Activated T-cell treated with anti-CD3 and anti-CD28 coated beads, Interleukin-2, amount 50 U/mL, for 1 hour (primary cell): Measurements from ENCODE around the gene EEF2K.

Experiments used
- DNase-seq: peaks from one replicate; pipeline ENCODE4 v3.0.0-alpha.2; 2020

Gene EEF2K

GRCh38 chr16:22321340-22322001 lies 115.4 kb downstream of the EEF2K start:
- peak; percentile 72 for DNase-seq

GRCh38 chr16:22322021-22322471 lies 116.0 kb downstream of the EEF2K start:
- no peak for DNase-seq

- no peak for DNase-seq
Measured at GRCh38 chr16:22322741-22323140, 116.7 kb downstream of the EEF2K start.

GRCh38 chr16:22323173-22323958 lies 117.3 kb downstream of the EEF2K start:
- DNase-seq = no peak

- DNase-seq = no peak
Measured at GRCh38 chr16:22323959-22324786, 118.1 kb downstream of the EEF2K start.

- no peak for DNase-seq
Measured at GRCh38 chr16:22324787-22325597, 118.9 kb downstream of the EEF2K start.

- DNase-seq = no peak
Measured at GRCh38 chr16:22325598-22326368, 119.7 kb downstream of the EEF2K start.

GRCh38 chr16:22326369-22326652 lies 120.2 kb downstream of the EEF2K start:
- no peak for DNase-seq

- no peak for DNase-seq
Measured at GRCh38 chr16:22326771-22327445, 120.8 kb downstream of the EEF2K start.

GRCh38 chr16:22327446-22327775 lies 121.3 kb downstream of the EEF2K start:
- DNase-seq = no peak

- DNase-seq = no peak
Measured at GRCh38 chr16:22328081-22328725, 122.1 kb downstream of the EEF2K start.

- DNase-seq = no peak
Measured at GRCh38 chr16:22329199-22329695, 123.2 kb downstream of the EEF2K start.

GRCh38 chr16:22330326-22330725 lies 124.2 kb downstream of the EEF2K start:
- no peak for DNase-seq

GRCh38 chr16:22333457-22333994 lies 127.4 kb downstream of the EEF2K start:
- DNase-seq = no peak

- no peak for DNase-seq
Measured at GRCh38 chr16:22335668-22336246, 129.7 kb downstream of the EEF2K start.

- no peak for DNase-seq
Measured at GRCh38 chr16:22336581-22336980, 130.5 kb downstream of the EEF2K start.

GRCh38 chr16:22337045-22337444 lies 131.0 kb downstream of the EEF2K start:
- DNase-seq = no peak

- no peak for DNase-seq
Measured at GRCh38 chr16:22337849-22338635, 132.0 kb downstream of the EEF2K start.
